Endothelial cell of umbilical vein (primary cell): ENCODE measurements around the gene CCNJL.

Experiments
- GATA2 ChIP-seq: IDR thresholded peaks from 2 replicates; pipeline ENCODE4 v1.7.0; 2011; ENCODE audit warnings: low read depth, mild to moderate bottlenecking, moderate library complexity, mixed read lengths, low read length; ENCODE audit not compliant: insufficient read length, insufficient read depth
- TF ChIP-seq, protein P1 (sequence below), 2 donors: IDR thresholded peaks; 1 replicate in 1 of 2; 2 replicates in 1 of 2; pipeline ENCODE4 v1.5.1; 2011; ENCODE audit warnings: low read length in 2 of 2, mild to moderate bottlenecking in 2 of 2, moderate library complexity in 2 of 2, control low read depth in 1 of 2, inconsistent platforms in 1 of 2, low read depth in 1 of 2; ENCODE audit not compliant: insufficient read depth in 1 of 2; ENCODE audit errors: extremely low read depth in 1 of 2

DNA sequence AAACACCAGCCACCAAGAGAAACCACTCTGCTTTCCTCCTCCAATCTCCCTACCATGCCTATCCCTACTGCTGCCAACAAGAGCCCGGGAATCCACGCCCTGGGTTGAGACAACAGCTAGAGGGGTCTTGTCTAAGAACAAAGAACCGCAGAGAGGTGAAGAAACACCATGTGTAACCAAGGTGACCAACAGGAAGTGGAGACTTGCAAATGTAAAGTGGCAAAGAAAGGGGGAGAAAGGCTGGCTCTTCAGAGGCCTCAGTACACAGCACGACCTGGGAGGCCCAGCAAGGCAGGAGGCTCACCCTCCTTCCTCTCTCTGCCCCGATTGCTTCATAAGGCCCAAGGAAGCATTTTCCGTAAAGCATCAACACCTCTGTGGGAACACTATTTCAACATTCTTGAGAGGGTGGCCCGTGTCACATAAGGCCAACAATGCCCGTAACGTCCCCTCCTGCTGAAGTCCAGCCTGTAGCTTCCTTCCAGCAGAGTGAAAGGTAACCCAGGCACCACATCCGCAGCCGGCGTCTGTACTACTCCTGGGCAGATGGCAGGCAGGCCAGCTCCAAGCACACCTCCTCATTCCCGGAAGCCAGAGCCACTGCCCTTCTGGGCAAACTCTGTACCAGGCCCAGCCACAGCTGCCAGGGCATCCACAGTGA, 18.3 kb downstream of the CCNJL start:
- no peak for TF ChIP-seq GATA2
- TF ChIP-seq, protein P1, sequence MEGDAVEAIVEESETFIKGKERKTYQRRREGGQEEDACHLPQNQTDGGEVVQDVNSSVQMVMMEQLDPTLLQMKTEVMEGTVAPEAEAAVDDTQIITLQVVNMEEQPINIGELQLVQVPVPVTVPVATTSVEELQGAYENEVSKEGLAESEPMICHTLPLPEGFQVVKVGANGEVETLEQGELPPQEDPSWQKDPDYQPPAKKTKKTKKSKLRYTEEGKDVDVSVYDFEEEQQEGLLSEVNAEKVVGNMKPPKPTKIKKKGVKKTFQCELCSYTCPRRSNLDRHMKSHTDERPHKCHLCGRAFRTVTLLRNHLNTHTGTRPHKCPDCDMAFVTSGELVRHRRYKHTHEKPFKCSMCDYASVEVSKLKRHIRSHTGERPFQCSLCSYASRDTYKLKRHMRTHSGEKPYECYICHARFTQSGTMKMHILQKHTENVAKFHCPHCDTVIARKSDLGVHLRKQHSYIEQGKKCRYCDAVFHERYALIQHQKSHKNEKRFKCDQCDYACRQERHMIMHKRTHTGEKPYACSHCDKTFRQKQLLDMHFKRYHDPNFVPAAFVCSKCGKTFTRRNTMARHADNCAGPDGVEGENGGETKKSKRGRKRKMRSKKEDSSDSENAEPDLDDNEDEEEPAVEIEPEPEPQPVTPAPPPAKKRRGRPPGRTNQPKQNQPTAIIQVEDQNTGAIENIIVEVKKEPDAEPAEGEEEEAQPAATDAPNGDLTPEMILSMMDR (IDR thresholded peaks at IDR 0.05; ENCODE audit: extremely low read depth in 1 of 2, insufficient read depth in 1 of 2, low read depth in 1 of 2, low read length in 2 of 2): no peak
